Hippocampal formation (tissue), 2 donors: ENCODE data around the gene CGNL1.

Experiments
- DNase-seq, 2 donors: peaks; one replicate each; lab custom pipeline; 2025; lab: John Stamatoyannopoulos, UW

CGNL1 gene

DNA sequence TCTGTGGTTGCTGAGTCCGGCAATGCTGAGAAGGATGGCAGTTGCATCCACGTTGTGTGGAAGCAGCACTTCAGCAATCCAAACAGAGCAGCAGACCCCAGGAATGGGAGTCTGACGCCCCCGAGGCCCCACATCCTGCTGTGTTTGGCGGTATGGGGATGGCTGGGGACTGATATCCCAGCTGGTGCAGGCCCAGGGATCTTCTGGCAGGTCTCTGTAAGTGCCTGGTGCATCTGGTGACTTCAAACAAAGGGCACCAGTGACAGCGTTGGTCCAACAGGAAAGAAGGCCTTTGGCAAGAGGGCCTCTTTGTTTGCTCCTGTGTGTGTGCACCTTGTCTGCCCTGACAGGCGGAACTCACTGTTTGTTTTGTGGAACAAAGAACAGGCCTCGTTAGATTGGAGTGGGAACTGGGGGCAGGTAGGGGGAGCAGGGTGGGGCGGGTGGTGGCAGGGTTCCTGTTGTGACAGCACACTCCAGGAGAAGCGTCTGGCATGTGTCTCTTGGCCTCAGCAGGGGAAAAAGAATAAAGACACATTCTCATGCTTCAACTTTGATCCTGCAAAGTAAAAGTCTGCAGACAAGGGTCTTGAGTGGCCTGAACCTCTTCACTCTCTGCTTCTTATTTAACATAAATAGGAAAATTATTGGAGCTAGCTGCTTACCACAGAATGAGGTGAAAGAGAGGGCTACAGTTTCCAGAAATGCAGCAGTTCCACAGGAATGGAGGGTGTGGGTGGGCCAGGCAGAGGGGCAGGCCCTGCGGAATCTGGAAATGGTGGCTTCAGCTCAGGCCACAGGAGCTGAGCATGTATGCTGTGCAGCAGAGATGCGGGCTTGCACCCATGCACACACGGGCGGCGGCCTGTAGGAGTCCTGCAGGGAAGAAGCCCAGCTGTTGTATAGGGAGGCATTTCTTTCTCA lies 120.9 kb downstream of the CGNL1 start:
- DNase-seq = no peak

- DNase-seq = no peak
Measured at GRCh38 chr15:57500256-57500655, 124.0 kb downstream of the CGNL1 start.

- DNase-seq = no peak
Measured at GRCh38 chr15:57500979-57501576, 124.8 kb downstream of the CGNL1 start.

GRCh38 chr15:57502116-57502515 lies 125.8 kb downstream of the CGNL1 start:
- no peak for DNase-seq

GRCh38 chr15:57503051-57503702 lies 126.9 kb downstream of the CGNL1 start:
- no peak for DNase-seq

- DNase-seq = no peak
Measured at GRCh38 chr15:57503911-57504598, 127.8 kb downstream of the CGNL1 start.

DNA sequence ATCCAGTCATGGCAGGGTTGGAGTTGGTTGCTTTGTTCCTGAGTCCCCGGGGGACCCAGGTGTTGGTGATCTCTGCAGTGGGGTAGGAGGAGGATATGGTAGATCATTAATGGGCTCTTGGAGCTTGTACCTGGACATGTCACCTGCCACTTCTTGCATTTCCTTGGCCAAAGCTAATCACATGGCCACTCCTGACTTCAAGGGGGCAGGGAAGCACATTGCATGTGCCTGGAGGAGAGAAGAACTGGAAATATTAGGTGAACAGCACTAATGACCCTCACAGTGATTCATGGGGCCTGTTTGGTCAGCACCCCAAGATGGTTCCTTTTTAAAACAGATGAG lies 128.3 kb downstream of the CGNL1 start:
- DNase-seq = no peak

DNA sequence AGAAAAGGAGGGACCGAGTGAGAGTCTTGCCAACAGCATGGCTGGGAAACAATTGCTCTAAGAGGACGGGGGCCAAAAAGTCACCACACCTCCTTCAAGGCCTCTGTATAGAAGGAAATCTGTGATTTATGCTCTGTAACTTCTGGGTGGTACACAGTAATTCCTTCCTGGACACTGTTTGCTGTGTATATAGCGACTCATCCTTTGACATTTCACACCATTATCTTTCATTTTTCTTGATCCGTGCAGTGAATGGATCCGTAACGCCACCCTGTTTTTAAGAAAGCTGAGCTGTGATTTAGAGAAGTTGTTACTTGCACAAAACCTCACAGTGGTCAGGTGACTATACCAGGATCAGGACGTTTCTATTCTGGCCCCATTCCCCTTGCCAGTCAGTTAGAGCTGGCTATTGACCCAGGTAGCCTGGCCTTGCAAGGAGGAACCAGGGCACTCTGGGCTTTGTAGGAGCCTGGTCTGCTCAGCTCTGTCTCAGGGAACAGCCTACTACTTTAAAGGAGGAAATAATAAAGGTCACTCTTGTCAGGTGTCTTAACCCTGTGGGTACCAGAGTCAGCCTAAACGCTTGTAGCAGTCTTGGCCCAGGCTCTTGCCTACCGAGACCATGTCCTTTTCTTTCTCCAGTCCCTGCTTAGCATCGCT lies 128.9 kb downstream of the CGNL1 start:
- DNase-seq = no peak

DNA sequence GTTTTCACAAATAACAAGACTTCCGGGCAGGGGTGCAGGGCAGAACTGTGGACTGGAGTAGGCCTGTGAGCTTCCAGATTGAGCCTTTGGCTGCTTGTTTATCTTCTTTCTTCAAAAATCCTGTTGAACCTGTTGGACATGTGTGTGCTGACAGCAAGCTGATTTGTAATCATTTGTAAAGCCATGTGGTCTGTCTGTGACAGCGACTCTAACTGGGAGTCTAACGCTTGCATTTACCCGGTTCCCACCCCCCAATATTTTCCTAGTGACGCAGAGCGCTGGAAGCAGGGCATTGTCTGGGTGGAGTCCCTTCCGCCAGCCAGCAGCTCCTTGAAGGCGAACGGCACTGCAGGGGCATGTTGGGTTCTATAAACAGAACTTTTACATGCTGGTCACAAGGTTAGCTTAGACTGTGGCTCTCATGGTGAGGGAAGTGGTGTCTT lies 129.7 kb downstream of the CGNL1 start:
- DNase-seq = no peak

DNA sequence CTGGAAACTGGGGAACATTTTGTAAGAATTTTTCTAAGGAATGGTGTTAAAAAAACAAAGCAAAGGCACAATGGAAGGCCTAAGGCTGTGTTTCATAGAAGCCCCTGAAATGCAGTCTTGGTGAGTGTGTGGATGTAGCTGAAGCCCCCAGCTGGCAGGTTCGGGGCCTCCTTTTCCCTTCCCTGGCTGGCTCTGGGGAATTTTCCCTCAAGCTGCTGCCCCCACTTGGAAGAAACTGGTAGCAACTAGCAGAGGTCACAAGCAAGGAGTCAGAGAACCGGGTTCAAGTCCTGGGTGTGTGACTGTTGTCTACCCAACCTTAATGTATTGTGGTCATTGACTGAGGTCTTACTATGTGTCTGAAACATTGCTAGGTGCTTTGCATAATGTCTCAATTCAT lies 130.1 kb downstream of the CGNL1 start:
- DNase-seq = no peak

DNA sequence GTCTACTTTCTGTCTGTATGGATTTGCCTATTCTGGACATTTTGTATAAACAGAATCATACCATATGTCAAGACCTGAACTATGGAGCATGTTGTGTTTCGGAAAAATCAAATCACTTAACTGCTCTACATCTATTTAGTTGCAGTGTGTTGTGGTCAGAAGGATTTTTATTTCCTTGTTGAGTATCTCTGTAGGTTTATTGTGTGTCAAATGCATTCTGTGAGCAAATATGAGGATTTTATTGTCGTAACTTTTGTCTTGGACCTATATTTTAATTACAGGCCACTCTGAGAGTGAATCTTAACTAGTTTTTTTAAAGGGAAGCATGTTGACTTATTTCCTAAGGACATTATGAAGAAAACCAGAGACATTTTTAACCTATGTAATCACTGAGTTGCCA lies 130.8 kb downstream of the CGNL1 start:
- no peak for DNase-seq

GRCh38 chr15:57509126-57509525 lies 132.8 kb downstream of the CGNL1 start:
- DNase-seq = no peak

- no peak for DNase-seq
Measured at GRCh38 chr15:57509965-57510364, 133.7 kb downstream of the CGNL1 start.

GRCh38 chr15:57510647-57511046 lies 134.3 kb downstream of the CGNL1 start:
- peak in 1 of 2 donors; percentile 11 for DNase-seq

- no peak for DNase-seq
Measured at GRCh38 chr15:57516327-57517029, 140.2 kb downstream of the CGNL1 start.

- no peak for DNase-seq
Measured at GRCh38 chr15:57517030-57517671, 140.8 kb downstream of the CGNL1 start.

DNA sequence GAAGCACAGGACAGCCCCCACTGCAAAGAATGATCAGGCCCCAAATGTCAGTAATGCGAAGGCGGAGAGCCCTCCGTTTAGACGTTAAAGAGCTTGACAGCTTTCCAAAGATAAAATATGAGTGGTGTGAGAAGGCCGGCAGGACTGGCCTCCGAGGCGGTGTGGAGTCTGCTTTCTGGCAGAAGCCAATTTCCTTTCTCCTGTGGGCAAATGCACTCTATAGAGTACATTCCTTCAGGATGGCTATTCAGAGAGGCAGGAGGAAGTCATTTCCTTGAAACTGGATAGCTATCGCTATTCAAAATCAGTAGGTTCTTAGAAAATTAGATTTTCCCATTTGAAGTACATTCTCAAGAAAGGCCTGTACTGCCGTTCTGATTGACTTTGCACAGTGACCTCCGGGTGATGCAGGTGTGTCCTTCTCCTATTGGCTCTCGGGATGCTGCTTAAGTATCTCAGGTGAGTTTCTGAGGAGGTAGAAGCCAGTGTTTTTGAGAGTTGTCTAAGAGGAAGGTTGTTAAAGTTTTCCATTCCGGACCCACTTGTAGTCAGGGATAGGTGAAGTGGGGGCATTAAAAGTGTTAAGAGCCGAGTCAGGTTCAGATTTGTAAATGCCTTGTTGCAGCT lies 142.6 kb downstream of the CGNL1 start:
- DNase-seq = no peak

DNA sequence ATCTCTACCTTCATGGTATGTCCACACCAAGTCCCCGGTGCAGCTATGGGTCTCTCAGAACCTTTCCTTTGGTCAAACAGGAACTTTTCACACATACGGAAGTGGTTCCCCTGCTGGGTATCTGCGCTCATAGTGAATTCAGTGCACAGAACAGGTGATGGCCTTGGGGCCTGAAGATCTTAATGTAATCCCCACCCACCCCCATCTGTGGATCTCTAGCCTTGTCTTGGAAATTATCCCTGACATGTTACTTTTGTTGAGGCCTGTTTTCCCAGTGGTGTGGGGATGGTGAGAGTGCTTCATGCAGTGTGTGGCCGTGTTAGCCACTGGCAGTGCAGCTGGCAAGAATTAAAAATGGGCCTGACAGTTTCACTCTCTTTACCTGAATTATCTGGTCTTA lies 143.5 kb downstream of the CGNL1 start:
- DNase-seq = no peak

DNA sequence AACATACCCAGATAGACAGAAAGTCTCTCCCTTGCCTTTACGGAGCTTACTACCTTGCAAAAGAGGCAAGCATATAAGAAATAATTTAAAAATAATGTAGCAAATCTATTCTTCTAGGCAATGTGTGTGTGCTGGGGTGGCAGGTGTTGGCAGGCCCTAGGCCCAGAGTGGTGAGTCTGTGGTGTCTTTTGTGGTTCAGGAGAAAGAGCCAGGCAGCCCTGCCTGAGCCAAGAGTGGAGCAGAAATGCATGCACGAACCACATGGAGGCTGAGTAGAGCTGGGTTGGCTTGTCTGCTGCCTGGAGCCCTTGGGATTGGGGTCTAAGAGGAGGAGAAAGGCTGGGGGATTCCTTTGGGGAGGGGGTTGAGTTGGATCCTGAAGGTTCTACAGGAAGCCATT lies 145.2 kb downstream of the CGNL1 start:
- DNase-seq = no peak

GRCh38 chr15:57522148-57522547 lies 145.8 kb downstream of the CGNL1 start:
- no peak for DNase-seq
